ENCODE results near the gene SEMG1.

SEMG1 gene, protein sequence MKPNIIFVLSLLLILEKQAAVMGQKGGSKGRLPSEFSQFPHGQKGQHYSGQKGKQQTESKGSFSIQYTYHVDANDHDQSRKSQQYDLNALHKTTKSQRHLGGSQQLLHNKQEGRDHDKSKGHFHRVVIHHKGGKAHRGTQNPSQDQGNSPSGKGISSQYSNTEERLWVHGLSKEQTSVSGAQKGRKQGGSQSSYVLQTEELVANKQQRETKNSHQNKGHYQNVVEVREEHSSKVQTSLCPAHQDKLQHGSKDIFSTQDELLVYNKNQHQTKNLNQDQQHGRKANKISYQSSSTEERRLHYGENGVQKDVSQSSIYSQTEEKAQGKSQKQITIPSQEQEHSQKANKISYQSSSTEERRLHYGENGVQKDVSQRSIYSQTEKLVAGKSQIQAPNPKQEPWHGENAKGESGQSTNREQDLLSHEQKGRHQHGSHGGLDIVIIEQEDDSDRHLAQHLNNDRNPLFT

DNA sequence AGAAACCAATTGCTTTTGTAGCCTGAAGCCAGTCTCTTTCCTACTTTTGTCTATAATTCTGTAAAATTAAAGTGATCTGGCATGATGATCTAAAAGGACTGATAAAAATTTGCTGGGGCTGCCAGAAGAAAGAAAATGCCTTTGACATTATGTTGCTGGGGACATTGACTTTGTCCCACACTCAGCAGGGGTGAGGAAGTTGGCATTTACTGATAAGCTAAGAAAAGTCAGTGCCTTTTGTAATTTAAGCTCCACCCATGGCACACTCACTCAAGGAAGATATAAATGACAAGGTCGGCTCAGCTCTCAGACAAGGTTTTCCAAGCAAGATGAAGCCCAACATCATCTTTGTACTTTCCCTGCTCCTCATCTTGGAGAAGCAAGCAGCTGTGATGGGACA, at the start of gene SEMG1:
SEMG1 (plus strand) TSS at position 309 of the 400 bp plus-strand sequence; CDS start at position 330, 21 bp downstream.
- ATAC-seq, result no peak
- no peak for DNase-seq (ENCODE audit: low spot score in 2 of 2)
- Mint-ChIP-seq H3K9me3 (peaks cover 4% of the 10 kb centered on the region), H3K36me3 (no peaks in the 10 kb centered on the region), H3K4me3 (no peak within 1 kb of the TSS), H3K4me1 (no peaks in the 10 kb centered on the region), H3K27ac (no peak within 1 kb of the TSS)

DNA sequence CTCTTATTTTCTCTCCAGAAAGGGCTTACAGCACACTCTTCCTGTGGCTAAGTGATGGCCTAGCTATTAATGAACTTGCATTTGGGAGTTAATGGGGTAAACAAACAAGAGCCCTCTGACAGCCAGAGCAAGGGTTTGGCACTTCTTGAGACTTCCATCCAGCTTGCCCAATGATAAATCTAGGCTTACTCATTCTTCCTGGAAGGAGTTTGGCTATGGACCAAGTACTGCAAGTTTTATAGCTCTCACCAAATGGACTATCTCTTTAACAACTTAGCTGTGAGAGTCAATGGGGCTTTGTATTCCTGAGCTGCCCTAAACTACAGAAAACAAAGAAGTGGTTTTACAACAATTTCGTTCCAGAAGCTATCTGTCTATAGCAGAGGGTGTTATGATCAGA, 48.9 kb upstream of the SEMG1 start:
- Mint-ChIP-seq H3K27ac (no peak overlapping the region), H3K4me3 (no peak overlapping the region), H3K4me1 (no peaks in the 10 kb centered on the region), H3K9me3 (peaks cover 21% of the 10 kb centered on the region), H3K36me3 (no peaks in the 10 kb centered on the region)
- no peak for ATAC-seq
- no peak for DNase-seq (ENCODE audit: low spot score in 2 of 2)

DNA sequence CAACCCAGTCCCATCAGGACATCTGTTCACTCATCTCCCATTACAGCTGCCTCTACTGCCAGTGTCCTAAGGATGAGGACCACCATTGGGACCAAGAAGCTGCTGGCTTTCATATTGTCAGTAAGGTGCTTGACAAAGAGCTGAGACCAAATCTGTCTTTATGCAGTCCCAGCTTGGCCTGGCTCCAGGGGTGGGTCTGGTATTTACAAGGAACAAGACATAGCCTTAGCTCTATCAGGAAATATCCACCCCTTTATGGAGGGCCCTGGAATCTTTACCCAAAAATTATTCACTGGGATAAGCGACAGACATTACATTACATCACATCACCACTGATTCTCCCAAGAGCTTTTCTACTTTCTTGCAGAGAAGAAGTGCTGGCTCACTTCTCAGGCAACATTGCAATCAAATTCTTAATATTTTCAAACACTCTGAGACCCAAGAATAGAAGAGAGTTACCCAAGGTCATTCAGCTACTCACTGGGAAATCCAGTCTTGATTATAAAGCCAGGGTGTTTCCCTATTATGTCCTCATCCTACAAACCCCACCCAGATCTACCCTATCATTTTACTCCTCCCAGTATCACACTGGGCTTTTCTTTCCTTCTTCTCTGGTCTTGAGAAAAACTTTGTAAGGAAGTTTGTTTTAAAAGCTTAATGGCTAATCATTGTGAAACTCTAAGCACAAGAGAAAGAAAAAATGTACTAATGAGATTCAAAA, 43.6 kb upstream of the SEMG1 start:
- H3K36me3 Mint-ChIP-seq, result no peaks in the 10 kb centered on the region
- H3K4me3 Mint-ChIP-seq, result no peak overlapping the region
- no peak for DNase-seq (ENCODE audit: low spot score in 2 of 2)
- no peak for ATAC-seq
- H3K27ac Mint-ChIP-seq, result no peak overlapping the region
- H3K4me1 Mint-ChIP-seq, result no peaks in the 10 kb centered on the region
- H3K9me3 Mint-ChIP-seq, result peaks cover 21% of the 10 kb centered on the region

DNA sequence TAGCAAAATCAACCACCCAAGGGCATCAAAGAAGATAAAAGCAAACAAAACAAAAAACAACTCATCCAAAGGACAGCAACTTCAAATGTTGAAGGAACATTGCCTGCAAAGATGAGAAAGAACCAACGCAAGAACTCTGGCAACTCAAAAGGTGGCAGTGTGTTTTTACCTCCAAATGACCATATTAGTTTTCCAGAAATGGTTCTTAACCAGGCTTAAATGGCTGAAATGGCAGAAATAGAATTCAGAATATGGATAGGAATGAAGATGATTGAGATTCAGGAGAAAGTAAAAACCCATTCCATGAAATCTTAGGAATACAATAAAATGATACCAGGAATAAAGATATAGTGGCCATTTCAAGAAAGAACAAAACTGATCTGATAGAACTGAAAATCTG, 41.9 kb upstream of the SEMG1 start:
- H3K27ac Mint-ChIP-seq, result no peak overlapping the region
- ATAC-seq (no peak), DNase-seq (ENCODE audit: low spot score in 2 of 2) (no peak)
- no peak overlapping the region for H3K4me3 Mint-ChIP-seq
- H3K9me3 Mint-ChIP-seq, result peaks cover 7% of the 10 kb centered on the region
- H3K4me1 Mint-ChIP-seq, result no peaks in the 10 kb centered on the region
- H3K36me3 Mint-ChIP-seq, result no peaks in the 10 kb centered on the region

DNA sequence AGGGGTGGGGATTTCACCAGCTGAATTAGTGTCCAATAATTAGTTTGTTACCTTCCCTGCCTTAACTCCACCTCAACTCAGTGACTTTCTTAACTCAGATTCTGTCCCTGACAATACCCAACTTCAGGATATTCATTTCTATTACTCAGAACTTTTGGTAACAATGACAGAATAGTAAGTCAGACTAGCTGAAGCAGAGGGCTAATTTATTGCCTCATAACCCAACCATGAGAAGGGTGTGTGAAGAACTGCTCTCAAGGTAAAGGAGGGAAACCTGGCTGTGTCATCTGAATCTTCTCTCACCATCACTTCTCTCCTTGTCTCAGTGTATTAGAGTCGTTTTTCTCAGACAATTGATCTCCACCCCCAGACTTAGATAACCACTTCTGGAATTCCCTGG, 33.3 kb upstream of the SEMG1 start:
- ATAC-seq, result no peak
- no peaks in the 10 kb centered on the region for H3K9me3 Mint-ChIP-seq

DNA sequence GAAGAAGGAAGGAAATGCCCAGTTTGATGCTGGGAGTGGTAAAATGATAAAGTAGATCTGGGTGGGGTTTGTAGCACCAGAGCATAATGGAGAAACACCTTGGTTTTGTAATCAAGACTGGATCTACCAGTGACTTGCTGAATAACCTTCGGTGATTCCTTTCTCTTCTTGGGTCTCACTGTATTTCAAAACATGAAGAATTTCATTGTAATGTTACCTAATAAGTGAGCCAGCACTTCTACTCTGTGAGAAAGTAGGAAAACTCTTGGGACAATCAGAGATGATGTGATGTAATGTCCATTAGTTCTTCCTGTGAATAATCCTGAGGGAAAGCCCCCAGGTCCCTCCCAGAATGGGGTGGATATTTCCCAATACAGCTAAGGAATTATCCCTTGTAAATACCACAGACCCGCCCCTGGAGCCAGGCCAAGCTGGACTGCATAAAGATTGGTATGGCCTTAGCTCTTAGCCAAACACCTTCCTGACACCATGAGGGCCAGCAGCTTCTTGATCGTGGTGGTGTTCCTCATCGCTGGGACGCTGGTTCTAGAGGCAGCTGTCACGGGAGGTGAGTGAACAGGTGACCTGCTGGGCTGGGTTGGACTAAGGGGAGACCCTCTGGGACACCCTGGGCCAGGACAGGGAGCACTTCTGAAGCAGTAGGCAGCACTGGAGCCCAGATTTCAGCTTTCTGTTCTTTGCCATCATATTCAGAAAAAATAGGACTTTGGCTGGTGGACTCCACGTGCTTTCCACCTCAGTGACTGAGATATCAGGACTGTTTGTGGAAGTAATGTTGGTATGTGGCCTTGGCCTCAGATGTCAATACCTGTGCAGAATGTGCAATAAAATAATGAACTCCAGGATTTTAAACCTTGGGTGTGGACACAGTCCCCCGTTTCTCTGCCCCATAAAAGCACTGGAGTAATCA, 32.1 kb upstream of the SEMG1 start, which contains the start of gene PI3:
PI3 (plus strand) TSS at position 469 of the 931 bp plus-strand sequence; CDS start at position 490, 21 bp downstream.
- H3K4me1 Mint-ChIP-seq, result no peaks in the 10 kb centered on the region
- no peaks in the 10 kb centered on the region for H3K36me3 Mint-ChIP-seq
- no peaks in the 10 kb centered on the region for H3K9me3 Mint-ChIP-seq
- H3K4me3 Mint-ChIP-seq, result no peak within 1 kb of the TSS
- no peak for DNase-seq (ENCODE audit: low spot score in 2 of 2)
- H3K27ac Mint-ChIP-seq, result no peak within 1 kb of the TSS
- no peak for ATAC-seq

More for the DNA sequence above, 33.3 kb upstream of the SEMG1 start:
- no peaks in the 10 kb centered on the region for H3K4me1 Mint-ChIP-seq
- no peaks in the 10 kb centered on the region for H3K36me3 Mint-ChIP-seq
- no peak overlapping the region for H3K27ac Mint-ChIP-seq
- no peak for DNase-seq (ENCODE audit: low spot score in 2 of 2)
- no peak overlapping the region for H3K4me3 Mint-ChIP-seq

DNA sequence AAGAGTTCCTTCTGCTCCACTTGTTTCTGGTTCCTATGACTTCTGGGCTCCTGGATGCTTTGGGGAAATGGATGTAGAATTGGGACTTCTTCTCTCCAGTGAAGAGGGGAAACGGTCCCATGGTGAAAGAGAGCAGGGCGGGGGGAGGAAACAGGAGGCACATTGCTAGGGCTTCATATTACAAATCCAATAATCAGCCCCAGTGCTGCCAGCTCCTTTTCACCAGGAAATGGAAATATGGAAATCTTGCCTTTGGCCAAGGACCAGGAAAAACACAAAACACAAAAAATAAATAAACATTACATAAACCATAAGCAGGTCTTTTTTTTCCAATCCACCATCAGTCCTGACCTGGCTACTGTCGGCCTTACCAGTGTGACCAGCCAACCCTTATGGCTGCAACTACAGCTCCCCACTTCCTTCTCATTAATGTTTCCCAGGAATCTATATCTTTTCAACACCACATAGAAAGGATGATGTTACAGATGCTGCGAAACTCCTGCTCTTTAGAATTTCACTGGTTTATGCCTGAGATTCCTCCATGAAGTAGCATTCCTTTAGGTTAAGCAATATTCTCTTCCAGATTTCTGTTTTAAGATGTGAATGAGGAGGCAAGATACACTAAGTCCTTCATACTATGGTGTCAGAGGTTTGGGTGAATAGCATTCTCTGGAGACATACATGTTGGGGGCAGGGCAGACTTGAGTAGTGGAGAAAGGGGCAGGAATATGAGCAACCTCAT, 30.1 kb upstream of the SEMG1 start:
- no peaks in the 10 kb centered on the region for H3K36me3 Mint-ChIP-seq
- no peak for DNase-seq (ENCODE audit: low spot score in 2 of 2)
- H3K4me3 Mint-ChIP-seq, result no peak overlapping the region
- no peaks in the 10 kb centered on the region for H3K4me1 Mint-ChIP-seq
- ATAC-seq, result no peak
- H3K27ac Mint-ChIP-seq, result no peak overlapping the region
- H3K9me3 Mint-ChIP-seq, result no peaks in the 10 kb centered on the region

DNA sequence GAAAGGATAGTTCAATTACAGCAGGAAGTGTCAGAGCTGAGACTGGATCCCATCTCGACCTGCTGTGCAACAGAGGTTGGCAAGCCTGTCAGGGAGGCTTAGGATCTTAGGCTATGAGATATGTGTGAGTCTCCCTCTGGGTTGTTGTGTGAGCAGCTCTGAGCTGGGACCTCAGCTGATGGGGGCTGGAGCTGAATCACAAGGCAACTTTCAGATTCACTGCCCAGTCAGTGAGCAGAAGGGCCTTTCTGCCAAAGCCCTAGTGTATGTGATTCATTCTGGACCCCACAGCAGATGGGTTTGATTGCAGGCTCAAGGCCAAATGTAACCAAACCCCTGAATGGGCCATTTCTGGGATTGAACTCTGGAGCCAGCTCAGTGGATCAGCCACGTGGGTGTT, 27.7 kb upstream of the SEMG1 start:
- no peaks in the 10 kb centered on the region for H3K4me1 Mint-ChIP-seq
- no peaks in the 10 kb centered on the region for H3K36me3 Mint-ChIP-seq
- no peak overlapping the region for H3K4me3 Mint-ChIP-seq
- H3K27ac Mint-ChIP-seq, result no peak overlapping the region
- no peaks in the 10 kb centered on the region for H3K9me3 Mint-ChIP-seq
- no peak for DNase-seq (ENCODE audit: low spot score in 2 of 2)
- ATAC-seq, result peak; percentile 31

DNA sequence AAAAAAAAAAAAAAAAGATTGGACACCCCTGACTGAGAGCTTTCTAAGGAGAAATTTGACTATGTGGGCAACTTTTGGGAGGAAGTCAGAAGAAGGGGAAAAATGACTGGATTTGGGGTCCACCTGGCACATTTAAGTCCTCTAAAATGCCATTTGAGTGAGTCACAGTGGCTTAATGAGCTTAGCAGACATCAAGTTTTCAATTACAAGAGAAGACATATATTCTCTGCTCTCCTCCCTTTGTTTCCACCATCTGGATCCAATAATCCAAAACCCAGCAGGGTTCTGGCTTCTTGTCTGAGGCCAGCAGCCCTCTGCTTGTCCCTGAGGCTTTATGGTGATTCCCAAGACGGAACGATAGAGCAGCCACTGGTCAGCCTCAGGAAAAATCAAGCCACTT, 25.2 kb upstream of the SEMG1 start:
- Mint-ChIP-seq H3K36me3 (no peaks in the 10 kb centered on the region), H3K27ac (no peak overlapping the region), H3K4me1 (no peaks in the 10 kb centered on the region), H3K9me3 (no peaks in the 10 kb centered on the region), H3K4me3 (no peak overlapping the region)
- ATAC-seq (no peak), DNase-seq (ENCODE audit: low spot score in 2 of 2) (no peak)

DNA sequence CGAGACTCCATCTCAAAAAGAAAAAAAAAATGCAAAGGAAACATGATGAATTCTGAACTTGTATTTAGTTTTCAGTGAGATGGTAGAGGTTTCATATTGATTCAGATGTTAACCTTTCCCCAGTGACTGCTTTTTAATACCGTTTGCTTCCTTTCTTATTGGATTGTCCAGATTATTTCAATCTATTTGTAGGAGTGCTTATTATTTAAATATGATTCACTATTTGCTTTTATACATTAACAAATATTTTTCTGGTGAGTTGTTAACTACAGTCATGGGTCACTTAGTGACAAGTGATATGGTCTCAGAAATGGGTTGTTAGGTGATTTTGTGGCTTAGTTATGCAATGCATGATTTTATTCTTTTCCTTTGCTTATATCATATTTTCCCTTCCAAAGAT, 23.7 kb upstream of the SEMG1 start:
- no peak overlapping the region for H3K27ac Mint-ChIP-seq
- ATAC-seq (no peak), DNase-seq (ENCODE audit: low spot score in 2 of 2) (no peak)
- H3K9me3 Mint-ChIP-seq, result no peaks in the 10 kb centered on the region
- H3K36me3 Mint-ChIP-seq, result no peaks in the 10 kb centered on the region
- H3K4me1 Mint-ChIP-seq, result no peaks in the 10 kb centered on the region
- no peak overlapping the region for H3K4me3 Mint-ChIP-seq

DNA sequence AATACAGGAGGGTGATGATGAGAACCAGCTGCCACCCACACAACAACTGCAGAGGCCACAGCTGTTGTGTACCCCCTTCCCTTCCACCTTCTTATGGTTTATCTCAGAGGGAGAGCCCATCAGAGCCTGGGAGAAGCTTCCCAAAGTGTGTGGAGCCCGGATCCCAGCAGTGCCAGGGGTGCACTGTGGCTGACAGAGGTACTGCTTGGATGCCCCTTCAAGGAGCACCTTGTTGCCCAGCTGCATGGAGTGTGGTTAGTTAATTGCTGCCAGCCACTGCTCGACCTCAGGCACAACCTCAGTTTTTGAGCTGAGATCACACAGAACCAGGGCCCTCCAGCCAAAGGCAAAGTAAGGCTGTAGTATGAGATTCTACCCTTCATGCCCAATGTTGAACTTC, 19.1 kb upstream of the SEMG1 start:
- no peaks in the 10 kb centered on the region for H3K9me3 Mint-ChIP-seq
- no peak overlapping the region for H3K27ac Mint-ChIP-seq
- H3K36me3 Mint-ChIP-seq, result no peaks in the 10 kb centered on the region
- DNase-seq (ENCODE audit: low spot score in 2 of 2) (no peak), ATAC-seq (peak; percentile 24)
- H3K4me1 Mint-ChIP-seq, result no peaks in the 10 kb centered on the region
- no peak overlapping the region for H3K4me3 Mint-ChIP-seq

DNA sequence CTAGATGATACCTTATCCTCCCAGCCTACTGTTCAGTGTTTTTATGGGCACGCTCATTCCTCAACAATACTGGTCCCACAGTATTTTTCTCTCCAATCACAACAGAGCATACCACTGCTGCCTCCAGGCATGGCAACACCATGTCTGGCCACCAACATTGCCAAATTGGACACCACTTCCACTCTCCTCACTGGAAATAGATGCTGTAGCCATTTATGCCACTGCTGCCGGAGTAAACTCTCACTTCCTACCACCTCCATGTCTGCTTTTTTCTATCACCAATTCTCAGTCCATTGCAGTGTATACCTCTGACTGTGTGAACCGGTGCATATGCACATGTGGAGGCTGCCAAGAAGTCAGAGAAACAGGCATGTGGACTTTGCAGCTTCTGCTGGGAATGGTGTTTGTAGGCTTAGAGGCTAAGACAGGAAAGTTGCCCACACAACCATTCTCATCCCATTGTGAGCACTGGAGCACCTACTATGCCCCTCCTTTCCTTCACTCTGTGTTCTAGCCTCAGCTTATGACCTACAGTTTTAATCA, 17.7 kb upstream of the SEMG1 start:
- ATAC-seq (no peak), DNase-seq (ENCODE audit: low spot score in 2 of 2) (no peak)
- Mint-ChIP-seq H3K36me3 (no peaks in the 10 kb centered on the region), H3K4me3 (no peak overlapping the region), H3K9me3 (no peaks in the 10 kb centered on the region), H3K4me1 (no peaks in the 10 kb centered on the region), H3K27ac (no peak overlapping the region)

DNA sequence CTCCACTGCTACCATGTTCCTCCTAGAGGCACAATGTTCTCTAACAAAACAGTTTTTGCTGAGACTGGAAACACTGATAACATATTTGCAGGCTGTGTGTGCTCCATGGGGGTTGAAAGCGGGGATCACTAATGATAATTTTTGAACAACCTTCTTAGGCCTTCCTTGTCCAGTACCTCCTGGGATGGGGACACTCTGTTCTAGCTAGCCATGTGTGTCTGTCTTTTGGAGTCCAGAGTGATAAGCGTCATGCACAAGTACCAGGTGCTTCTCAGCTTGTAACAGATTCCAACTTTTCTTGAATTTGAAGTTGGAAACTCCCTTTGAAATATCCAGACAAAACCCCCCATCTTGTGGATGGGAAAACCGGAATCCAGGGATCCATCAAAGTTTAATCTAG, 17.0 kb upstream of the SEMG1 start:
- ATAC-seq (no peak), DNase-seq (ENCODE audit: low spot score in 2 of 2) (no peak)
- H3K4me3 Mint-ChIP-seq, result no peak overlapping the region
- H3K9me3 Mint-ChIP-seq, result no peaks in the 10 kb centered on the region
- no peaks in the 10 kb centered on the region for H3K36me3 Mint-ChIP-seq
- no peaks in the 10 kb centered on the region for H3K4me1 Mint-ChIP-seq
- H3K27ac Mint-ChIP-seq, result no peak overlapping the region

DNA sequence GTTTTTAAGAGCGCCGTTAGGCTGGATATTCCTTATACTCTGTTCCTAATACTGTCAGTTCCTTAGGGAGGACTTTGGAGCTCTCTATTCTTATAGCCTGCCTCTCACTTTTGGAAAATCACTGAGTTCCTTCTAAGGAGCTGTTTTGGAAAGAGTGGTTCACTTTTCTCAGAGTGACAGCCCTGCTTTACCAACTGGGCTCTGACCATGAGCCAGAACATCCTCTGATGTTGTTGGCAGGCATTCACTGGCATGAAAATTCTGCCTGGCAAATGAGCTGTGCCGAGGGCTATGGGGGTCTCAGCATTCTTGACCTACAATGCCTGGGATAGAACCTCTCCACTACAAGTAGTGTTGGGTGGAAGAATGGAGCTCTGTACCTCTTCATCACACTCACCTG, 14.9 kb upstream of the SEMG1 start:
- no peaks in the 10 kb centered on the region for H3K9me3 Mint-ChIP-seq

More for the DNA sequence above, 14.9 kb upstream of the SEMG1 start:
- Mint-ChIP-seq H3K36me3 (no peaks in the 10 kb centered on the region), H3K4me1 (no peaks in the 10 kb centered on the region), H3K27ac (no peak overlapping the region), H3K4me3 (no peak overlapping the region)
- DNase-seq (ENCODE audit: low spot score in 2 of 2), result no peak
- ATAC-seq, result no peak
